ENCODE results near the gene PRODH2. TPM values are rescaled to one million over a fixed set of nuclear protein-coding genes. Genes with fewer than 3 reads are reported as not detected.
A peak's percentile ranks its signal among the peaks of the same experiment; 100 is the strongest.

The PRODH2 gene
- total RNA-seq, 6 experiments from 2014 or later: not detected

DNA sequence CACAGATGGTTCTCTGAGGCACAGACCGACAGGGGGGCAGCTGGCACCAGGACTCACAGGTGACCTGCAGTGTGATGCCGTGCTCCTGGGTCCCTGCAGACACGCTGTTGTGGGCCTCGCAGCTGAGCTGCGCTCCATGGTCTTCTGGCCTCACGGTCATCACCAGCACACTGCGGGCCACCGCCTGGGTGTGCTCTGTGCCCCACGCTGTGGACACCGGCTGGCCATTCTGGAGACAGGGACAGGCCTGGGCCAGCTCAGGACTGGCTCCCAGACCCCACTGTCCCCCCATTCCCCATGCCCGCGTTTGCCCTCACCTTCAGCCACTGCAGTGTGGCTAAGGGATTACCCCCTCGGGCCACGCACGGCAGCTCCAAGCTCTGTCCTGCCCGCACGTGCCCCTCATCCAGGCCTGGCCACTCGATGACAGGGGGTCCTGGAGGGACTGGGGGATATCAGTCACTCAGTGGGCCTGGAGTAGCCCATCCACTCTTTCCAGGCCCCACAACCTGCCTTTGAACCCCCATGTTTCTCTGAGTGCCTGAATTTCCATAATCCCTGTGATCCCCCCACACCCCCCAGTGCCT, 36.4 kb upstream of the PRODH2 start:
- H3K9me3 Mint-ChIP-seq: peaks cover 9% of the 10 kb centered on the region

DNA sequence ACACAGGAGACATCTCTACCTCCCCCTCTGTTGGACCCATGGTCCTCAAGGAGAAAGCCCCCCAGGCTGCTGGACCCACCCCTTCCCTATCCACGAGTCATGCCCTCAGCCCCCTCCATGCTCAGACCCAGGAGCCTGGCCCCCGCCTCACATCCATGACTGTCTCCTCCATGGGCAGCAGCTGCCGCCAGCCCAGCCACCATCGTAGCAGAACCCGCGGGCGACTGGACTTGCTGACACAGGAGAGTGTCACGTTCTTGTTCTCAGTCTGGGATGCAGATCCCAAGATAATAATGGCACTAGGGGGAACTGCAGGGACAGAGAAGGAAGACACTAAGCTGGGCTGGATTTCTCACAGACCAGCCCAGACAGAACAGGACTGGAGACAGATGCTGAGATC, 35.8 kb upstream of the PRODH2 start:
- TF ChIP-seq, protein P1, sequence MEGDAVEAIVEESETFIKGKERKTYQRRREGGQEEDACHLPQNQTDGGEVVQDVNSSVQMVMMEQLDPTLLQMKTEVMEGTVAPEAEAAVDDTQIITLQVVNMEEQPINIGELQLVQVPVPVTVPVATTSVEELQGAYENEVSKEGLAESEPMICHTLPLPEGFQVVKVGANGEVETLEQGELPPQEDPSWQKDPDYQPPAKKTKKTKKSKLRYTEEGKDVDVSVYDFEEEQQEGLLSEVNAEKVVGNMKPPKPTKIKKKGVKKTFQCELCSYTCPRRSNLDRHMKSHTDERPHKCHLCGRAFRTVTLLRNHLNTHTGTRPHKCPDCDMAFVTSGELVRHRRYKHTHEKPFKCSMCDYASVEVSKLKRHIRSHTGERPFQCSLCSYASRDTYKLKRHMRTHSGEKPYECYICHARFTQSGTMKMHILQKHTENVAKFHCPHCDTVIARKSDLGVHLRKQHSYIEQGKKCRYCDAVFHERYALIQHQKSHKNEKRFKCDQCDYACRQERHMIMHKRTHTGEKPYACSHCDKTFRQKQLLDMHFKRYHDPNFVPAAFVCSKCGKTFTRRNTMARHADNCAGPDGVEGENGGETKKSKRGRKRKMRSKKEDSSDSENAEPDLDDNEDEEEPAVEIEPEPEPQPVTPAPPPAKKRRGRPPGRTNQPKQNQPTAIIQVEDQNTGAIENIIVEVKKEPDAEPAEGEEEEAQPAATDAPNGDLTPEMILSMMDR (IDR thresholded peaks at IDR 0.05): no peak
- Mint-ChIP-seq H3K36me3 (ENCODE audit: low read depth) (no peaks in the 10 kb centered on the region), H3K9me3 (peaks cover 9% of the 10 kb centered on the region), H3K27ac (no peak overlapping the region), H3K4me1 (ENCODE audit: low read depth) (peaks cover 5% of the 10 kb centered on the region; the same call in 1 of the 2 replicates), H3K27me3 (ENCODE audit: insufficient read depth) (peaks cover 65% of the 10 kb centered on the region), H3K4me3 (no peak overlapping the region)
- DNase-seq: no peak

More for the DNA sequence above, 36.4 kb upstream of the PRODH2 start:
- no peaks in the 10 kb centered on the region for H3K36me3 Mint-ChIP-seq (ENCODE audit: low read depth)
- peaks cover 64% of the 10 kb centered on the region for H3K27me3 Mint-ChIP-seq (ENCODE audit: insufficient read depth)
- H3K4me3 Mint-ChIP-seq: no peak overlapping the region
- peaks cover 5% of the 10 kb centered on the region; the same call in 1 of the 2 replicates for H3K4me1 Mint-ChIP-seq (ENCODE audit: low read depth)
- TF ChIP-seq, protein P1 (IDR thresholded peaks at IDR 0.05): no peak
- H3K27ac Mint-ChIP-seq: no peak overlapping the region
- no peak for DNase-seq

DNA sequence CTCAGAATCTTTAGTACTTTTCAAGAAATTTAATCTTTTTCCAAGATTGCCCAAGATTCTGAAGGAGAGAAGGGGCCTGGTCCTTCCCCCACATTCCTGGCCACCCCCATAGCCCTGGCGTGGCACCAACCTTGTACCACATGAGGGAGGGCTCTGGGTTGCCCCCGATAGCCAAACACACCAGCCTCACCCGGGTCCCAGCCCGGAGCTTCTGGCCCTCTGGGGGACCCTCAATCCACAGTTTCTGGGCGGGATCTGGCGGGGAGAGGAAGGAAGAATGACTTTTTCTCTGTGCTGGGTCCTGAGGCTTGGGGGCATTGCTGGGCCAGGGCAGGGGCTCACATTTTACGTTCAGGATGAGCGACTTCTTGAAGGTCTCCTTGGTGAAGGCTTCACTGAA, 35.3 kb upstream of the PRODH2 start:
- TF ChIP-seq, protein P1 (IDR thresholded peaks at IDR 0.05): no peak
- peaks cover 67% of the 10 kb centered on the region for H3K27me3 Mint-ChIP-seq (ENCODE audit: insufficient read depth)
- no peak overlapping the region for H3K4me3 Mint-ChIP-seq
- DNase-seq: no peak
- no peaks in the 10 kb centered on the region for H3K36me3 Mint-ChIP-seq (ENCODE audit: low read depth)
- peaks cover 9% of the 10 kb centered on the region for H3K9me3 Mint-ChIP-seq
- H3K27ac Mint-ChIP-seq: no peak overlapping the region
- peaks cover 5% of the 10 kb centered on the region; the same call in 1 of the 2 replicates for H3K4me1 Mint-ChIP-seq (ENCODE audit: low read depth)

DNA sequence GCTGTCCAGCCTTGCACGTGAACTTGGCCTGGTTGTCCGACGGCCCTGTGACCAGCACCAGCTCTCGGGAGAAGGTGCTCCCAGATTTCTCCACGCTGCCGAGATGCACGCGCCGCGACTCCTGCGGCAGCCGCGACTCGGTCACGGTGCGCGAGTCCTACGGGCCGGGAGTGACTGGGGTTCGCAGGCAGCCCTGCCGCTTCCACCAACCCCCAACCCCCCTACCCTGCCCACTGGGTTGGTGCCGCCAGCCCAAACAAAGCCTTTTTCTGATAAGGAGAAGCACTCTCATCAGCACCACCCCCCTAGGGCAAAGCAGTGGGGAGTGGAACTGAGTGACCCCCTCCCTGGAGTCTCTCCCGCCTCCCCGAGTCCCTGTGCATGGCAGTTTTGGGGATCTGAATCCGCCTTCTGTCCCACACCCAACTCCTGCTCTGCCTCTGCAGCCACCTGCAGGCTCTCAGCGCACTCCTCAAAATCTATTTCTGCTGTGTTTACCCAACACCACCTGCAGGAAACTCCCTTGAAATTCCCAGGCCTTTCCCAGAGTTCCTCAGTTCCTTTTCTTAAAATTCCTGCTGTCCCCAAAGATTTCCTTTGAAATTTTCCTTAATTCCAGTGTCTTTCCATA, 33.5 kb upstream of the PRODH2 start:
- TF ChIP-seq, protein P1 (IDR thresholded peaks at IDR 0.05): no peak
- peaks cover 5% of the 10 kb centered on the region; the same call in 1 of the 2 replicates for H3K4me1 Mint-ChIP-seq (ENCODE audit: low read depth)
- H3K27me3 Mint-ChIP-seq (ENCODE audit: insufficient read depth): peaks cover 60% of the 10 kb centered on the region
- H3K36me3 Mint-ChIP-seq (ENCODE audit: low read depth): no peaks in the 10 kb centered on the region
- H3K9me3 Mint-ChIP-seq: peaks cover 9% of the 10 kb centered on the region
- no peak overlapping the region for H3K27ac Mint-ChIP-seq
- no peak overlapping the region for H3K4me3 Mint-ChIP-seq
- DNase-seq: no peak

DNA sequence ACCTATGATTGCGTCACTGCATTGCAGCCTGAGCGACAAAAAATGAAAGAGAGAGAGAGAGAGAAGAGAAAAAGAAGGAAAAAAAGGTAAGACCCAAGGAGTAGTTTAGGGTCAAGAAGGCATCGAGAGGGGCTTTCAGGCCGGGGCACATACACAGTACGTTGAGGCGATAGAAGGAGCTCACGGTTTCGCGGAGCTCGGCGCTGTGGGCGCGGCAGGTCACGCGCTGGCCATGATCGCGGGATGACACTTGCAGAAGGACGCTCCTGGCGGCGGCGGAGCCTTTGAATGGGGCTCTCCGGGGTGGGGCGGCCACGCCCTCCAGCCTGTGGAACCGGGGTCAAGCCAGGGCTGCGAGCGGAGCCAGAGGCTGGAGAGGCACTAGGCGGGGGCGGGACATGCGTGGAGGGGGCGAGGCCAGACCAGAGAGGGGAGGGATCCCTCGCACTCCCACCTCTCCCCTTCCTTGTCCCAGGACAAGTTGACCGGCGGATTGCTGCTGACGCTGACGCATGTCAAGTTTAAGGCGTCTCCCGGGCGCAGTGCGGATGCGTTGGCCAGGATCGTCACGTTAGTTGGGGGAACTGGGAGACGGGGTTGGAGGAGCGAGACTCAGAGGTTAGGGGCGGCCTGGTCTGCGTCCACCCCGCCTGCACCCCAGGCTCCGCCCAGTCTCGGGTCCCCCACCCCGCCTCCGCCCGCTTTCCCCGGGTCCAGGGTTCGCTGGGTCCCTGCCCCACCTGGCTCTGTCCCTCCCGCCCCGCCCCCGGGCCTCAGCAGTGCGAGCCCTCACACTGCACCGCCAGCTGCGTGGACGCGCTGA, 32.8 kb upstream of the PRODH2 start:
- peaks cover 53% of the 10 kb centered on the region for H3K27me3 Mint-ChIP-seq (ENCODE audit: insufficient read depth)

More for the DNA sequence above, 32.8 kb upstream of the PRODH2 start:
- TF ChIP-seq, protein P1 (IDR thresholded peaks at IDR 0.05): no peak
- Mint-ChIP-seq H3K36me3 (ENCODE audit: low read depth) (no peaks in the 10 kb centered on the region), H3K4me1 (ENCODE audit: low read depth) (peaks cover 5% of the 10 kb centered on the region; the same call in 1 of the 2 replicates), H3K9me3 (peaks cover 9% of the 10 kb centered on the region), H3K27ac (no peak overlapping the region), H3K4me3 (peak overlapping the region; percentile 14; the same call in 1 of the 2 replicates)
- DNase-seq: no peak
